HG03457 (cell line): Measurements from ENCODE around the gene HMG20B.

Experiments used
- ATAC-seq: cut with Tn5 transposase; IDR thresholded peaks from one replicate; pipeline ENCODE4 v1.9.1; 2021; ENCODE audit warnings: moderate number of reproducible peaks; ENCODE audit not compliant: unreplicated experiment

HMG20B gene

DNA sequence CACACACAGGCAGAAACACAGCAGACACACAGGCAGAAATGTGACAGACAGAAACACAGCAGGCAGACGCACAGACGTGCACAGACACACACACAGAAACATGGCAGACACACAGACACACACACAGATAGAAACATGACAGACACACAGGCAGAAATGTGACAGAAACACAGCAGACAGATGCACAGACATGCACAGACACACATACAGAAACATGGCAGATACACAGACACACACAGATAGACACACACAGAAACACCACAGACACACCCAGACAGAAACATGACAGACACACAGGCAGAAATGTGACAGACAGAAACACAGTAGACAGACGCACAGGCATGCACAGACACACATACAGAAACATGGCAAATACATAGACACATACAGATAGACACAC lies 32.6 kb downstream of the HMG20B start:
- ATAC-seq, result no peak

DNA sequence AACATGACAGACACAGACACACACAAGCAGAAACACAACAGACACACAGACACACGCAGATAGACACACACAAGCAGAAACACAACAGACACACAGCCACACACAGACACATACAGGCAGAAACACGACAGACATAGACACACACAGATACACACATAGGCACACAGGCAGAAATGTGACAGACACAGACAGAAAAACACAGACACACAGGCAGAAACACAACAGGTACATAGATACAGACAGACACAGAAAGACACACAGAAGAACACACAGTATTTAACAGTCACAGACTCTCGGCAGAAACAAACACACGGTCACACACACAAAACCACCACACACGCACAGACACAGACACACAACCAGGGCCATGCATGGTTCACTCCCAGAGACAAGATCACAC lies 33.0 kb downstream of the HMG20B start:
- no peak for ATAC-seq

DNA sequence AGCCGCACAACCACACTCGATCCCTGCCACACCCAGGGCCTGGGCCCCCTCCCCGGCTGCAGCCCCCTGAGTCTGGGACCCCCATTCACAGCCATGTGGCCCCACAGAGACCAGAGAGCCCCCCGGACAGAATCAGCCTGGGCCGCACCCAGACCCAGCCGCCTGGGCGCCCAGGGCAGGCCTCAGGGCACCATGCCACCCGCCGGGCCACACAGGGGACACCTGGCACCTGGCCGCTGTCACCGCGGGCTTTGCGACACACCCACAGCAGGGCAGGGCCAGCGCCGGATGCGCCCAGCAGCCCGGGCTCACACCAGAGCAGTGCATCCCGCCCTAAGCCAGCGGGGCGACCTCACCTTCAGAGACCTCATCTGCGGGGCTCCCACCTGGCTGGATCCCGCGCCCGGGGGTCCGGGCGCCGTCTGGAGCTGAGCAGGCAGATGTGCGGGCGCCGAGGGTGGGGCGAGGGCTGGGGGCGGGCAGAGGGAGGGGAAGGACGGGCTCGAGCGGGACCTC lies 33.5 kb downstream of the HMG20B start:
- no peak for ATAC-seq

DNA sequence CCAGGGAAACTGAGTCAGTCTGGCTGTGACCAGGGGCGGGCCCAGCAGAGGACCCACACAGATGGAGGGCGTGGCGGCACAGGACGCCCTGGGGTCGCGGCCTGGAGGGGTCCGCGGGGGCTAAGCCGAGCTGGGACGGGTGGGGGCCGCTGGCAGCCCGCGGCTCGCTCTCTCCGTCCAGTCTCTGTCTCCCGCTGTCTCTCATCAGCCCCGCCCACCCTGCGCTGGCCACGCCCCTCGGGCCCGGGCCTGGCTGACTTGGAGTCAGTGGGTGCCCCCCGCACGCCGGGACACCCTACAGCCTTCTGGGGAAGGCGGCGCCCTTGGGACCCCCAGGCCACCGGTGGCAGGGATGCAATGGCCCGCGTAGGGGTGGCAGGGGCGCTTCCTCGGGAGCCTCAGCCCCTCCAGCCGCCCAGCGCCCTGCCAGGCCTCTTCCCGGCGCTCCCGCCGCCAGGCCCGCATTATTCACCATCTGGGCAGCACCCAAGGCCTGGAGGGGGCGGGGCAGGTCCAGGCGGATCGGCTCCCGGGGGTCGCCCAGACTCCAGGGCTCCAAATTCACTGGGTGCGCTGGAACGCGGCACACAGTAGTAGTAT lies 34.0 kb downstream of the HMG20B start, which contains the start of gene TBXA2R:
Gene TBXA2R (minus strand): TSS at position 186 of the 600 bp plus-strand sequence. CDS start 6,241 bp downstream, outside the sequence.
- no peak for ATAC-seq

DNA sequence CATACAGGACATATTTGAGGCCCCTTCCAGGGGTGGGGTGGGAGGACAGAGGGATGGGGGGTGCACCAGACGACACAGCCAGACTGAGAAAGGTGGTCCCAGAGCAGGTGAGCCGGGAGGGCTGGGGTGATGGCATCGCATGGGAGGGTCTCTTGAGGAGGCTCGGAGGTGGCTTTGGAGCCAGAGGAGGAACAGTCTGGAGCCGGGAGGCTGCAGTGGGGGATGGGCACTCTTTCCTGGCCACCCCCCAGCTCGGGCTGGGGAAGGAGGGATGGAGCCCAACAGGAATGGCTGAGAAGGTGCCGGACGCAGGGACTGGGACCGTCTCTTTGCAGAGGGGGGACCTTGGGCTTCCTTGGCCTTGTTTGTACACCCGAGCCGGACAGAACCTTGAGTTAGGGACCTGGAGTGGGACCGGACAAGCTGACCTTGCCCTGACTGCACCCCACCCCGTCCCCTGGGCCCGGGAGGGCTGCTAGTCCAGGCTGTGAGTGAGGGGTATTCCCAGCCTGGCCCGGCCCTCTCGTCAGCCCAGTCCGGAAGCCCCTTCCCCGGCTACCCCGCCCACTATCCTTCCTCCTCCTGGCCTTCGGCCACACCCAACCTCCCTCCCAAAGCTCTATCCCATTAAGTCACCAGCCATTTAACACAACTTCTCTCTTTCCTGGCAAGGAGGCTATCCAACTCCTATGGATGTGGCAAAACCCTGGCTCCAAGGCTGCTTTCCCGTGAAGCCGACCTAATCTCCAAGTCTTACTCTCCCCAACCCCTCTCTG lies 34.7 kb downstream of the HMG20B start:
- no peak for ATAC-seq

DNA sequence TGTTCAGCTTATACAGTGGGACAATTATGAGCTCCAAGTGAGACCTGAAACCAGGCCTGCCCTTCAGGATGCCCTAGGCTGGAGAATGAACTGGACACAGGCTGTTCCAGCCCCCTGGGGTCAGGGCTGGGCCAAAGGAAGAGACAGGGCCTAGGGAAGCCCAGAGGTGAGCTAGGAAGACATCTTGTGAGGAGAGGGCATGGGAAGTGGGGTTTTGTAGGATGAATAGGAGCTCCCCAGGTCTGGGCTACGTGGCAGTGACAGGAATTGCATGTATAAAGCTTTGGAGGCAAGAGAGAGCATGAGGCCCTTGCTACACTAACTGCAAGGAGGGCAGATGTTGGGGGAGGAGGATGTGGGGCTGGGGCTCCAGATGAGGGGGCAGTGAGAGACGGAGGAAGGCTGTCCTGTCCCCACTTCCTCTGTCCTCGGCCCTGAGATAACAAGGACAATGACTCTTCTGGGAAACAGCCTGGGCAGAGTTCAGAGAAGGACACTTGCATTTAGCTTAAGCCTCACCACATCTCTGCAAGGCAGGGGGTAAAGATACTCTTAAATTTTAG lies 35.4 kb downstream of the HMG20B start:
- no peak for ATAC-seq

DNA sequence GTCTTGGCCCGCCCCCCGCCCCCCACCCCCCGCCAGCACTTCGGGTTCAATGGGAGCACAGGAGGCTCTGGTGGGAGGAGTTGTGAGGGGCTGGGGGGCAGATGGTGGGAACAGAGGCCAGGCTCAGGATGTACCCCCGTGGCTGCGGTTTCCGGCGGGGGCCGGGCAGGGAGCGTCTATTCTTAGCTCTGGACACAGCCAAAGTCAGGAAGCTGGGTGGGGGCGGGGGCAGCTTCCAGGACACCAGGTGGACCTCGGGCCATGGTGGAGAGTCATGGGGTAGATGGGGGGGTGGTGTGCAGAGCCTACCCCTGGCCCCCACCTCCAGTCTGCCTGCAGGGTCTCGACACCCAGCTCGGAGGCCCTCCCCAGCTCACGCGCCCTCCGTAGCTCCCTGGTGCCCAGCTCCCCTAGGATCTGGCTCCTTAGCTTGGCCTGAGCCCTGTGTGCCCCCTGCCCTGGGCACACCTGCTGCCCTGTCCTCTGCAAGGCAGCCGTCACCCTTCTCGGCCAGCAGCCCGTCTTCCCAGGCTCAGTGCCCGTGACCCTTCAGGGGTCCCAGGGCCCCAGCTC lies 36.1 kb downstream of the HMG20B start:
- no peak for ATAC-seq

DNA sequence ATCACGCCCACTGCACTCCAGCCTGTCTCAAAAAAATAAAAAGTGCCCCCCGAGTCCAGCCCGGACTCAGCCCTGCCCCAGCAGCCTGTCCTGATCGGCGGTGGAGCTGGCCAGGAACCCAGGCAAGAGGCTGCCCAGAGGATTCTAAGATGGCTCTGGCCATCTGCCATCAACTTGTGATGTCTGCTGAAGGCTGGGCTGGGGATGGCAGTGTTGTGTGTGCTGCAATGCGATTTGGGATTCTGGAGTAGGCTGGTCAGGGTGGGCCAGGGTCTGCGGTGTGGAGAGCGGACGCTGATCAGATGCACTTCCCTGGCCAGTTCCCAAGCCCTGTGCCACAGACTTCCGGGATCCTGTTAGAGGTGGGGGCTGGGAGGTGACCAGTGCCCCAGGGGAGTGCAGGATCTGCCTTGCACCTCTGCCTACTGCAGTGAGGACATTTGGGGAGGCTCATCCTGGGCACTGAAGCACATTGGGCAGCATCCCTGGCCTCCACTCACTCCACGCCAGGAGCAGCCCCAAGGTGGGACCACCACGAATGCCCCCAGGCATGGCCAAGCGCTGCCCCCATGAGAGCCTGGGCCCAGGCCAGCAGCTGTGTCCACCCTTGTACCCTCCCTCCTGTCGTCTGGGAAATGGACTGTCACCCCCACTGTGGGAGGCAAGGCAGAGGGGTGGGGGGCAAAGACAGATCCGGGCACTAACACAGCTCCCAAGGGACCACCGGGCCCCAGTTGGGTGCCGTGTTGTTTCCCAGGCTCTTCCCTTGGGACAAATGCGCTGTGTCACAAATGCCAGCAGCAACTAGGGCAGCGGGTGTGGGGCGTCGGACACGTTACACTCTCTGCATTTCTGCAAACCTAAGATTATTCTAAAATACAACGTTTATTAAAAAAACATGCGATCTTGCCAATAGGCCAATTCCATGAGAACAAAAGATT lies 37.3 kb downstream of the HMG20B start:
- no peak for ATAC-seq

DNA sequence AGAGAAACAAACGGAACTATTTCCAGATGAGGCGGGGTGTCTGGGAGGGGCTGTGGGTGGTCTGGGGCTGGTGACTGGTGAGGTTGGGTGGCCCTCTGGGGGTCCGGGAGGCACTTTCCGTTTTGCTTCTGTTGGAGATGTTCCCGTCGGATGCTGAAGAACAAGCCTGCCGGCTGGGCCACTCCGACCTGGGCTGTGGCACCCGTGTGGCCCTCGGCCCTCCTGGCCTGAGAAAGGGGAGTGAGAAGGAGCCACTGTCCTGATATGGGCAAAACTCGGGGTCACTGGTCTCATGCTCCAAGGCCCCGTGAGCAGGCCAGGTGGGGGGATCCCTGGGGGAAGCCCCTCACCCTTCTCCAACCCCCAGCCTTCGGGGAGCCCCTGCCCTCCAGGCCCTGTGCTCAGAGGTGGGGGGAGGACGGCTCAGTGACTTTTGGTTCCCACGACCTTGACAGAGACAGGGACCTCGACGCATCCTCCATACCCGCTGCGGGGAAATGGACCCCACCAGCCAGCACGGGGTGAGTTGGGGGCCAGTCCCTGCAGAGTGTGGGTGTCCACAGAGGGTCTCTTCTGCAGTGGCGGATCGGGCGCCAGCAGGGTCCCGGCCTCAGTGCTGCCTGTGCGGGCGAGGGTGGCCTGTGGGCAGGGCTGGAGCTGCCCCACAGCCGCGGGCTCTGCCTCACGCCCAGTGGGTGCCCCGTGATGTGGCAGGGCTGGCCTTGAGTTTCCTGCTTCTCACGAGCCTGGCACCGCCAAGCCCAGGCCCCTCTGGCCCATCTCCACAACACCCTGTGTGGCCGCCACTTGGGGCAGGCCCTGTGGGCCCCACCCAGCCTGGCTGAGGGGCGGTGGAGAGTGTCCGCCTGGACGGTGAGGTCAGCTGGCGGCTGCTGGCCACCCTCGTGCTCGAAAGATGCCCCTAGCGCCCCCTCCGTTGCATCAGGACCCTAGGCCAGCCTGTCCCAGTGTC lies 38.3 kb downstream of the HMG20B start:
- no peak for ATAC-seq

DNA sequence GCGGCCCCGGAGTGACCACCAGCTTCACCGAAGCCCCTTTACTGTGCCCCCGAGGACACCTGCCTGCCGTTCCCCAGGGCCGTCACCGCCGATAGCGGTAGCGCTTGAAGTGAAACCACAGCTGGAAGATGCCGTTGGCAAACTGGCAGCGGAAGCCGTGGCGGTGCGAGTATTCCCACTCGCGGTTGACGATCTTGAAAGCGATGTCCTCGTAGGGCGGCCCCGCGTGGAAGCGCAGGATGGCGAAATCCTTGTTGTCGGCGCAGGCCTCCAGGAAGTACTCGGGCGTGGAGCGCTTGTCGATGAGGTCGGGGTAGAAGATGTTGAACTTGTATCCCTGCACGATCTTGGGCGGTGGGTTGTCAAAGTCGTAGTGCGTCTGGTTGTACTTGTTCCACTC lies 39.1 kb downstream of the HMG20B start:
- ATAC-seq, result no peak

DNA sequence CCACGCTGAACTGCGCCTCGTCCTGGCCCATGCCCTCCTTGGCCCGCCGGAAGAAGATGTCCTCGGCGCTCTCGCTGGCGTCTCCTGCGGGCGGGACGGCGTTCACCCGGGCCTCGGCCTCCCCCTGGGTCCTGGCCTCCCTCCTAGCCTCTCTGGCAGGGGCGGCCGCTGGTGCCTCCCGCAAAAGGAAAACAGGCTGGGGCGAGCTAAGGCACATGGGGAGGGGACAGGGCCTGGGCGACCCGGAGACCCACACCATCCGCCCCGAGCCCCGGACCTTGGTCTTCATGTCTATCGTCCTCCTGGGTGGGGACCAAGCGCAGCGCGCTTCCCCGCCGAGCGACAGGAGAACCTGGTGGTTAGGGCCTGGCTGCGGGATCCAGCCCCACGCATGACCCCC lies 39.6 kb downstream of the HMG20B start:
- no peak for ATAC-seq

DNA sequence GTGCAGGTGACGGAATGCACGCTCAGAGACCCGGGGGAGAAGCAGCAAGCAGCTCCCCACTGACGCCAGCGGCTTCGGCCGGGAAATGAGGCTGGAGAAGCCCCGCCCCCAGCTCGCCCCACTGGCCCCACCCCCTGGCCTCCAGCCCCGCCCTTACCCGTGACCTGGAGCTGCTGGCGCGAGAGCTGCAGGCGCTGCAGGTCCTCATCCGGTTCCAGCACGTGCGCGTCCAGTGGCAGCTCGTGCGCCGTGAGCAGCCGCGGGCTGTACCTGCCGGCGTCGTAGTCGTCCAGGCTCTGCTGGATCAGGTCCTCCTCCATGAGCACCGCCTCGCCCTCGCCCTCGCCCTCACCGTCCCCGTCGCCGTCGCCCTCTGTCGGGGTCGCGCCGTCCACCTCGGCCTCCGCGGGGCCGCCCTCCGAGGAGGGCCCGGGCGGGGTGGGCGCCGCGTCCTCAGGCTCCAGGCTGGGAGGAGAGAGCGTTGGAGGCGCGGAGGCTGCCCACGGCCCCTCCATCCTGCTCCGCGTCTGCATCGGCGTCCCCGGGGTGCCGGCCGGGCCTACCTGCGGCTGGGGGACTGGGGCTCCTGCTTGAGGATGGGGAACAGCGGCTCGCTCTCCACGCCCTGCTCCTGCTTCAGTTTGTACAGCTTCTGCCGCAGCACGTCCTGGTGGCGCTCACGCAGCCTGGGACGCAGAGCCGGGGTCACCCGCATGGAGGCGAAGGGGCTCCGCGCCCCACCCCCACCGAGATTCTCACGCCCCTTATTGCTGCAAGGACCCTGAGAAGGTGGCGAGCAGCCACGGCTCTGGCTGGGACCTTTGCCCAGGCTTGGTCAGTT lies 40.4 kb downstream of the HMG20B start:
- ATAC-seq, result no peak

DNA sequence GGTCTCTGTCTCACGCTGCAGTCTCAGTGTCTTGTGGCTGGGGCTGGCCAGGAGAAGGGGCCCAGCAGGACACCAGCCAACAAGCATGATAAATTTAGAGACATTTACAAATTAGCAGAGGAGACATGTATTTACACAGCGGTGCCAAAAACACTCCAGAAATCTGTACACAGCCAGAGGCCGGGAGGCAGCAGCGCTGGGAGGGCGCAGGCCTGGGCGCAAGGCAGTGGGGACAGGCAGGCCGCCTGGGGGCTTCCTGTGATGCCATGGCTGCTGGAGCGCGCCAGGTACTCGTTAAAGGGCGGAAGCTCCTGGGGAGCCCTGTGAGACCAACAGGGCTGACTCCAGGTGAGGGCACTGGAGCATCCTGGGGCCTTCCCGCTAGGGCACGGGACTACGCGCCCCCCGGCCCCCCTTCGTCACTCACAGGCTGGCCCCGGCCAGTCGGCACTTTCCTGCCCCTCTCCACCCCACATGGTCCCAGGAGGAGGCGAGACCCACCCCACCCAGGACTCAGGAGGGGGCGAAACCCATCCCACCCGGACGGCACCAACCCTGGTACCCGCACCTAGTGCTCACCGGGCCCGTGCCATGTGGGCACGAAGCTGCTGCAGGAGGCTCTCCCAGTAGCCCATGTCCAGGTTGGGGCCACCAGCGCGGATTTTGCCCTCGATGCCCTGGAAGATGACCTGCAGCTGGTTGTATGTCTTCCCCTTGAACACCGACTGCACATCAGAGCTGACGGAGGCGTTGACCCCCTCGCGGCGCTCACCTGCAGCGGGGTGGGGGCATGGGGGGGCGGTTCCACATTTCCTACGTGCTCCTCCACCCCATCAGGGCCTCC lies 41.3 kb downstream of the HMG20B start:
- no peak for ATAC-seq

DNA sequence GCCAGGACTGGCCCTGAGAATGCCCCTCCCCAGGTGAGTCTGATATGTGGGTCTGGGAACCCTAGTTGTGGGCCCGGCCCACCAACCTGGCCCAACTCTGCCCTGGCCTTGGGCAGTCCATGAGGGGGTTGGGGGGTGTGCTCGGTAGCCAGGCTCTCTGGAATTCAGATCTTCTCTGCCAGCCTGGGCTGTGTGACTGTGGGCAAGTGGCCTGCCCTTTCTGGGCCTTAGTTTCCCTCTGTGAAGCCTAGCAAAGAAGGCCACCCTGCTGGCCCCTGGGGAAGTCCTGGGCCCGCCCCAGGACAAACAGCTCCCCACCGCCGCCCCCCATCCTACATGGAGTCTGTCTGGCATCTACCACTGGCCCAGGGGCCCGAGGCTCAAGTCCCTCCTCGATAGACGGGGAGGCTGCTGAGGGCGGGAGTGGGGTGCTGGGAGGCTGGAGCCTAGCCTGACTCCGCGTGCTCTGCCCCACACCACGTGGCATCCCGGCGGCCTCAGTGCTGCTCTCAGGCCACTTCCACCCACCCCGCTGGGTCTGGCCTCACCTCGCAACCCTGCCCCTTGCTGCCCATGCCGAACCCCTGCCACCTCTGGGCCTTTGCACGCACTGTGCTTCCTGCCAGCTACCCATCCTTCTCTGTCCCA lies 42.2 kb downstream of the HMG20B start:
- no peak for ATAC-seq

DNA sequence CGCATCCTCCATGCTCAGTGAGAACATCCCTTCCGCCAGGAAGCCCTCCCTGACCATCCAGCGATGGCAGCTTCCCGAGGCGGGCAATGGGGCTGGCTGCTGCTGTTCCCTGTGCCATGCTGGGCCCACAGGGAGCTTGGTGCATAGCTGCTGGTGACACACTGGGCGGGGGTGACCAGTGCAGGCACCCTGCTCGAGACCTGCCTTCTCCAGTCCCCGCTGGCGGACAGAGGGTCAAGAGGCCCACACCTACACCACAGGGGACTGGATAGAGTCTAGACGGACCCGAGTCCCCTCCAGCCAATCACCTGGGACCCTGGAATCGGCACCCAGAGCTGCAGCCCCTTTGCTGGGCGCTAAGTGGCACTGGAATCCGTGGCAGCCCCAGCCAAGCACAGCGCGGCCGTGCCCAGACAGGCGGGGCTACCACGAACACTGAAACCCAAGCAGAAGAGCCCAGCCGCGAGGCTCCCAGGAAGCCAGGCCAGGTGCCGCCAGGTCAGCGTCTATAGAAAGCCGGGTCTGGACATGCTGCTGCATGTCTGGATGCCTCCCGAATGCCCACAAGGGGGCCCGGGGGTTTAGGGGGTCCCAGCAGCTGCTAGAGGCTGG lies 42.9 kb downstream of the HMG20B start:
- ATAC-seq, result no peak

DNA sequence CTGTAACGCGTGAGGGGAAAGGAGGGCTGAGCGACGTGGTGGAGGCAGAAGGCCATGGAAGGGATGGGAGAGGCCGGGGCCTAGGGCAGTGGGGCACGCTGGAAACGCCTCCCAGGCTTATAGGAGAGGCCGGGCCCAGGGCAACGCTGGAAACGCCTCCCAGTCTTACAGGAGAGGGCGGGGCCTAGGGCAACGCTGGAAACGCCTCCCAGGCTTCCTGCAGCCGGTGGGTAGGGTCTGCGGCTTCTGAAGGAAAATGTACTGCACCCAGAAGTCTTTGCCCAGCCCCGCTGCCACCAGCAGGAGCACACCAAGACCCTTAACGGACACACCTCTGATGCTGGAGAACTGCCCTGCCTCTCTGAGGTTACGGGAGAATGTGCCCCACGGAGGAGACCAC lies 44.7 kb downstream of the HMG20B start:
- no peak for ATAC-seq
